HG03045 (cell line): Measurements from ENCODE around the gene PIH1D1.
"Not testable (repeated sequence)": the region's sequence is repeated elsewhere in the genome, so short reads cannot be mapped to it uniquely, and the experiment has no call there.

Experiments
- ATAC-seq: cut with Tn5 transposase; IDR thresholded peaks from one replicate; pipeline ENCODE4 v1.9.1; 2021; ENCODE audit warnings: mild to moderate bottlenecking, moderate library complexity; ENCODE audit not compliant: unreplicated experiment

PIH1D1 gene

DNA sequence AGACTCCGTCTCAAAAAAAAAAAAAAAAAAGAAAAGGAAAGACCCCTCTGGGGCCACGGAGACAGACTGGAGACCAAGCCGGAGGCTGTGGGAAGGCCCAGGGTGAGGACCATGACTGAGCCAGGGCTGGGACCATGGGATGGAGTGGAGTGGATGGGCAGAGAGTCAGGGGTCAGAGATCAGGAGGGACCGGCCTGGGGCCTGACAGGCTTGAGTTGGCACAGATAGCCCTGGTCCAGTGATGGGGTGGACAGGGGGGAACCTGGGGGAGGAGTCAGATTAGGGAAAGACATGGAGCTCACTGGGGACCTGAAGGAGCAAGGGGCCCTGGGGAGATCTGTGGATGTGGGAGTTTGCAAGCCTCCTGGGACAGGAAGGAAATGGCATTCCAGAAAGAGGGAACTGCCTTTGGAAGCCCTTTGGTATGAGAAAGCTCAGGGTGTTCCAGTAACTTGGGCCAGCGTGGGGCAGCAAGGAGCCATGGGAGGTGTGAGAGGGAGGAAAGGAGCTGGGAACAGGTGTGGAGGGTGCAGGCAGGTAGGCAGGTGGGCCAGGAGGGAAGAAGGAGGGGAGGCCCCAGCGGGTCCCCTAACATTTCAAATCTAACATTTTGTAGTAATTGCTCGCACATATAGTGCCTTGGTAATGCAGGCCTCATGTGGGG, 29.5 kb upstream of the PIH1D1 start:
- ATAC-seq: no peak

DNA sequence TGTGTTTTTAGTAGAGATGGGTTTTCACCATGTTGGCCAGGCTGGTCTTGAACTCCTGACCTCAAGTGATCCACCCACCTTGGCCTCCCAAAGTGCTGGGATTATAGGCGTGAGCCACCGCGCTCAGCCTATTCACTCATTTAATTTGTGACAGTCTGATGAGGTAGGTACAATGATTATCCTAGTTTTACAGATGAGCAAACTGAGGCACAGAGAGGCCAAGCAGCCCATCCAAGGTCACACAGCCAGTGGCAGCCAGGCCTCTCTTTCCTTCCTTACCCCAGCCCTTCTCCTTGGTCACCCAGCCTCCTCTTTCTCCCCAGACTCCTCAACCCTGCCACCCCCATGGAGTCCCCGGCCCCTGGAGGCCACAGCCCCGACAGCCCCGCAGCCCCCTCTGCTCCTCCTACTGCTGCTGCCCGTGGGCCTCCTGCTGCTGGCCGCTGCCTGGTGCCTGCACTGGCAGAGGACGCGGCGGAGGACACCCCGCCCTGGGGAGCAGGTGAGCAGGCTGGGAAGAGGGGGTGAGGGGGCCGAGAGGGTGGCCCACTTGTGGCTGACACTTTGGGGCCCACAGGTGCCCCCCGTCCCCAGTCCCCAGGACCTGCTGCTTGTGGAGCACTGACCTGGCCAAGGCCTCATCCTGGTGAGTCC, 28.5 kb upstream of the PIH1D1 start:
- ATAC-seq: no peak

- no peak for ATAC-seq
These were observed 24.6 kb upstream of the PIH1D1 start for GRCh38 chr19:49475995-49476880.

DNA sequence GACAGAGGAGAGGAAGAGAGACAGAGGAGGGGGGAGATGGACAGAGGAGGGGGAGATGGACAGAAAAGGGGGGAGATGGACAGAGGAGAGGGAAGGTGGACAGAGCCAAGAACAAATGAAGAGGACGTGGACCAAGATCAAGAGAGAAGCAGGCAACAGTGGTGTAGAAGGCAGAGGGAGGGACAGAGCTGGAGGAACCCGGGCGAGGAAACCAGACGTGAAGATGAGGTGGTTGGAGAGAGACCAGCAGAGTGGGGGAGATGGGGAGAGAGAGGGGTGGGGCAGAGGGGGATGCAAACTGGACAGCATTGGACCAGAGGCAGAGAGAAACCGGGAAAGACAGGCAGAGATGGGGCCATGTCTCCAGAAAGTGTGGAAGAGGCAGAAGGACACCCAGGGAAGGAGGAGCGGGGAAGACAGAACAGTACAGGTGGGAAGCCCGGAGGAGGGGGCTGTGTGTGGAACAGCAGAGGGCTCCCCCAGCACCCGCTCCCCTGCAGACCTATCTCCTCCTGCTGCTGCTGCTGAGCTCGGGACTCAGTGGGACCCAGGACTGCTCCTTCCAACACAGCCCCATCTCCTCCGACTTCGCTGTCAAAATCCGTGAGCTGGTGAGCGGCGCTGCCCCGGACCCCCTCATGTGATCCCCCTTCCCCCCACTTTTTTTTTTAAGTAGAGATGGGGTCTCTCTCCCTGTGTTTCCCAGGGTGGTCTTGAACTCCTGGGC, 23.7 kb upstream of the PIH1D1 start:
- no peak for ATAC-seq

DNA sequence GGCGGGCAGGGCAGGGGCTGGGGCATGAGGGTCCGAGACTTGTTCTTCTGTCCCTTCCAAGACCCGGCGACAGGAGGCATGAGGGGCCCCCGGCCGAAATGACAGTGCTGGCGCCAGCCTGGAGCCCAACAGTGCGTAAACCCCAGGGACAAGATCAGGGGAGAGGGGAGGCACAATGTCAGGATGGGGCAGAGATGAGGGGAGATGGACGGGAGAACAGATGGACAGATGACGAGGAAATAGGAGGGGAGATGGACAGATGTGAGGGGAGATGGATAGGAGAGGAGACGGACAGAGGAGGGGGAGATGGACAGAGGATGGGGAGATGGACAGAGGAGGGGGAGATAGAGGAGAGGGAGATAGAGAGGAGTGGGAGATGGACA, 22.9 kb upstream of the PIH1D1 start:
- no peak for ATAC-seq

GRCh38 chr19:49473868-49474541, 22.4 kb upstream of the PIH1D1 start, which contains the start of gene FLT3LG:
TSS of gene FLT3LG (plus strand) at chr19:49474215. CDS start at chr19:49474640, 425 bp downstream.
- no peak for ATAC-seq

- ATAC-seq: not testable (repeated sequence)
These were observed 21.9 kb upstream of the PIH1D1 start for GRCh38 chr19:49473501-49473867.

GRCh38 chr19:49472936-49473335, 21.3 kb upstream of the PIH1D1 start:
- ATAC-seq: no peak

DNA sequence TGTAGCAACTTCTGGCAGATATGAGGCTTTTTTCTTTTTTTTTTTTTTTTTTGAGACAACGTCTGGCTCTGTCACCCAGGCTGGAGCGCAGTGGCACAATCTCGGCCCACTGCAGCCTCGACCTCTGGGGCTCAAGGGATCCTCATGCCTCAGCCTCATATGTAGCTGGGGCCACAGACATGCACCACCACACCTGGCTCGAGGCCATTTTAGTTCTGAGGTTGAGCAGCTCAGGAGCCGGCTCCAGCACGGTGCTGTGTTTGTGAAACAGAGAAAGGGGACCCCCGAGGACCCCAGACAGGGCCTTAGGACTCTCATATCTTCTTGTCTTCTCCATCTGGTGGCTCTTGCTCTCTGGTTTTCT, 19.0 kb upstream of the PIH1D1 start:
- no peak for ATAC-seq

DNA sequence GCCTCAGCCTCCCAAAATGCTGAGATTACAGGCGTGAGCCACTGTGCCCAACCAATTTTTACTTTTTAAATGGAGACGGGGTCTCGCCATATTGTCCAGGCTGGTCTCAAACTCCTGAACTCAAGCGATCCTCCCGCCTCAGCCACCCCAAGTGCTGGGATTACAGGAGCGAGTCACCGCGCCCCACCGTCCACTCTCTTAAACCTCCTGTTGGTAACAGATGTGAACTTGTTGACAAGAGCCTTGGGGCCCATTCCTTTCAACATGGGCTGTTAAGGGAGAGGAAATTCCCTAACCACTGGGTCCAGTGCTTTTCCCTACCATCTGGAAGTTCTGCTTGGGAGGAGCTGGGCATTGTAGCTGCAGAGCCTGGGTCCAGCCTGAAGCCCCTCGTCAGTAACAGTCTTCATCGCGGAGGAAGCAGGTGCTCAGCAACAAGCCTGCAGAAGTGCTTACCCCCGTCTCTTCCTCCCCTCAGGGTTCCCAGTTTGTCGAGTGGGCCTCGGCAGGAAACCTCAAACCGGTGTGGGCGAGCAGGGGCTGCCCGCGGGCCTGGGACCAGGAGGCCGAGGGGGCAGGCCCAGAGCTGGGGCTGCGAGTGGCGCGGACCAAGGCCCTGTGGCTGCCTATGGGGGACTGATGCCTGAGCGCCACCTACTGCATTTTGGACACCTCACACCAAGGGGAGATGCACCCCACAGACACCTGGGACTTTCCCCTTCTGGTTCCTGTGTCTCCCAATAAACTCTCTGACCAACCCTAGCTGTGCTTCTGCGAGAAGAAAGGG, 18.4 kb upstream of the PIH1D1 start:
- no peak for ATAC-seq

GRCh38 chr19:49468746-49469447, 17.3 kb upstream of the PIH1D1 start:
- ATAC-seq: peak; percentile 56

DNA sequence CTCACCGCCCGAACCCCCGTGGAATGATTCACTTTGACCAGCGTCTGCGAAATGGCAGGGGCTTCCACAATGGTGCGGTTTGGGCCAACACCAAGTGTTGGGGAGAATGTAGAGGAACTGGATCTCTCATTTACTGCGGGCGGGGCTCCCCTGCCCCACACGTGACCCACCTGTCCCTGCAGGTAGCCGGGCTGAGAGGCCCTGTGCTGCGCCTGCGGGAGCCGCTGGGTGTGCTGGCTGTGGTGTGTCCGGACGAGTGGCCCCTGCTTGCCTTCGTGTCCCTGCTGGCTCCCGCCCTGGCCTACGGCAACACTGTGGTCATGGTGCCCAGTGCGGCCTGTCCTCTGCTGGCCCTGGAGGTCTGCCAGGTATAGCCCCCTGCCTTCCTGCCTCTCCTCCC, 16.6 kb upstream of the PIH1D1 start:
- no peak for ATAC-seq

DNA sequence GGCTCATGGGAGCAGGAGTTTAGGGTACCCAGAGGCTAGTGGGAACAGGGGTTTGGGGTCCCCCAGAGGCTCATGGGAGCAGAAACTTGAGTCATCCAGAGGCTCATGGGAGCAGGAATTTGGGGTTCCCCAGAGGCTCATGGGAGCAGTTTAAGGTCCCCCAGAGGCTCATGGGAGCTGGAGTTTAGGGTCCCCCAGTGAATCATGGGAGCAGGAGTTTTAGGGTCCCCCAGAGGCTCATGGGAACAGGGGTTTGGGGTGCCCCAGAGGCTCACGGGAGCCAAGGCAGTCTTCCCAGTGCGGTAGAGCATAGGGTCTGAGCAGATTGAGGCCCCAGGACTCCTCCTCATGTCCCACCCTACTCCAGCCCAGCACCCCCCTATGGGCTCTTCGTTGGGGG, 13.8 kb upstream of the PIH1D1 start:
- no peak for ATAC-seq

GRCh38 chr19:49463960-49464740, 12.5 kb upstream of the PIH1D1 start:
- no peak for ATAC-seq

- no peak for ATAC-seq
These were observed 10.9 kb upstream of the PIH1D1 start for GRCh38 chr19:49462492-49462891.

DNA sequence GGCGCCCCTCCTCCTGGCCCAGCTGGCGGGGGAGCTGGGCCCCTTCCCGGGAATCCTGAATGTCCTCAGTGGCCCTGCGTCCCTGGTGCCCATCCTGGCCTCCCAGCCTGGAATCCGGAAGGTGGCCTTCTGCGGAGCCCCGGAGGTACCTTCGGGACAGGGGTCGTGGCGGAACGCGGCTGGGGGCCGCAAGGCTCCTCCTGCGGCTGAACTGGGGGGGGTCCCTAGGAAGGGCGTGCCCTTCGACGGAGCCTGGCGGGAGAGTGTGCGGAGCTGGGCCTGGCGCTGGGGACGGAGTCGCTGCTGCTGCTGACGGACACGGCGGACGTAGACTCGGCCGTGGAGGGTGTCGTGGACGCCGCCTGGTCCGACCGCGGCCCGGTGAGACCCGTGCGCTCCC, 10.0 kb upstream of the PIH1D1 start:
- no peak for ATAC-seq

DNA sequence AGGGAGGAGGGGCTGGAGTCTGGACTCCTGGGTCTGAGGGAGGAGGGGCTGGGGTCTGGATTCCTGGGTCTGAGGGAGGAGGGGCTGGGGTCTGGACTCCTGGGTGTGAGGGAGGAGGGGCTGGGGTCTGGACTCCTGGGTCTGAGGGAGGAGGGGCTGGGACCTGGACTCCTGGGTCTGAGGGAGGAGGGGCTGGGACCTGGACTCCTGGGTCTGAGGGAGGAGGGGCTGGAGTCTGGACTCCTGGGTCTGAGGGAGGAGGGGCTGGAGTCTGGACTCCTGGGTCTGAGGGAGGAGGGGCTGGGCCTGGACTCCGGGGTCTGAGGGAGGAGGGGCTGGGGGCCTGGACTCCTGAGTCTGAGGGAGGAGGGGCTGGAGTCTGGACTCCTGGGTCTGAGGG, 9.5 kb upstream of the PIH1D1 start:
- not testable (repeated sequence) for ATAC-seq

DNA sequence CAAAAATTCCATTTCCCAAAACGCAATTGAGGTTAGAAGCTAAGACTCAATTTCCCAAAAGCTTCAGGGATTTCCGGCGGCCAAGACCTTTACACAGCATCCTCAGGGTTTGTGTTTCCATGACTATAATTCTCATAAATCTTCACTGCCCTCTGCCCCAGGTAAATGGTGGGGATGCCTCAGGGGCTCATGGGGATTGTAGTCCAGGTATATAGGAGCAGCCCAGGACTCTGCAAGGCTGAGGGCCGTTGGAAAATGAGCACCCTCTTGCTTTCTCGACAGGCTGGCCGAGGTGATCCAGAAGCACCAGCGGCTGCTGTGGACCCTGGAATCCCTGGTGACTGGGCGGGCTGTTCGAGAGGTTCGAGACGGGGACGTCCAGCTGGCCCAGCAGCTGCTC, 7.8 kb upstream of the PIH1D1 start:
- no peak for ATAC-seq

- no peak for ATAC-seq
These were observed 6.9 kb upstream of the PIH1D1 start for GRCh38 chr19:49458567-49458903.
